Activated CD8-positive, alpha-beta memory T cell treated with anti-CD3 and anti-CD28 coated beads, Interleukin-2, amount 50 U/mL, for 4 hours (primary cell): ENCODE results near the gene HTT.

ENCODE experiments used
- DNase-seq: peaks from one replicate; pipeline ENCODE4 v3.0.0-alpha.2; 2020

The HTT gene

GRCh38 chr4:3205995-3206394, 131.5 kb downstream of the HTT start:
- no peak for DNase-seq

- DNase-seq, result no peak
Observed at GRCh38 chr4:3206439-3207100, 132.1 kb downstream of the HTT start.

- no peak for DNase-seq
Observed at GRCh38 chr4:3207531-3208037, 133.1 kb downstream of the HTT start.

DNA sequence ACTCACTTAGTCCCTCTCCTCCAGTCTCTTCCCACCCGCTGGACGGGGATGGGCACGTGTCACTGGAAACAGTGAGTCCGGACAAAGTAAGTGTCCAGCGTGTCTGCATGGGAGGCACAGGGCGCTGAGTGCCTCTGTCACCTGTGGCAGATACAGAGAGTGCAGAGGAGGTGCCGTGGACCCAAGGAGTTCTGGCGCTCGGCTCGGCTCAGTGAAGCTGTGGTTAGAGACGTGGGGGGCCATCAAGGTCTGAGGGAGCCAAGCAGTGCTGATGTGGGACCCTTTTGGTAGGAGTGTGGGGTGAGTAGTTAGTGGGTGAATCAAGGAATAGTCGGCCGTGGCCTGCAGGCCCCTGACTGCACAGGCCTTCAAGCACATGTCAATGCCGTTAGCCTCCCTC, 134.3 kb downstream of the HTT start:
- DNase-seq, result no peak

GRCh38 chr4:3209551-3210325, 135.3 kb downstream of the HTT start:
- DNase-seq, result no peak

DNA sequence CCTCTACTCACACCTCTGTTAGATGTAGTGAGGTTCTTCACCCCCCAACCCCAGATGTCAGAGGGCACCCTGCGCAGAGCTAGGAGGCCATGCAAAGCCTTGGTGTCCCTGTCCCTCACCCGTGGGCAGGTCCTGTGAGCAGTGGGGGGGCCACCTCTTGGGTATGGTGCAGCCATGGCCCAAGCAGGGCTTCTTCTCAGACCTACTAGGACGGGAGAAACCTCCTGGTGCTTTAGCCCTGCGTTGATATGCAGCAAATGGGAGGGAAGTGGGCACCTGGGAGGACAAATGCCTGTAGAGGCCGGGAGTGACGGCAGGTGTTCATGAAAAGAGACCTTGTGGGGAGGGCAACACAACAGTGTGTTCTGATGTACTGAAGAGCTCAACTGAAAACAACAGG, 136.0 kb downstream of the HTT start:
- DNase-seq, result no peak

- no peak for DNase-seq
Observed at GRCh38 chr4:3211866-3212265, 137.4 kb downstream of the HTT start.

DNA sequence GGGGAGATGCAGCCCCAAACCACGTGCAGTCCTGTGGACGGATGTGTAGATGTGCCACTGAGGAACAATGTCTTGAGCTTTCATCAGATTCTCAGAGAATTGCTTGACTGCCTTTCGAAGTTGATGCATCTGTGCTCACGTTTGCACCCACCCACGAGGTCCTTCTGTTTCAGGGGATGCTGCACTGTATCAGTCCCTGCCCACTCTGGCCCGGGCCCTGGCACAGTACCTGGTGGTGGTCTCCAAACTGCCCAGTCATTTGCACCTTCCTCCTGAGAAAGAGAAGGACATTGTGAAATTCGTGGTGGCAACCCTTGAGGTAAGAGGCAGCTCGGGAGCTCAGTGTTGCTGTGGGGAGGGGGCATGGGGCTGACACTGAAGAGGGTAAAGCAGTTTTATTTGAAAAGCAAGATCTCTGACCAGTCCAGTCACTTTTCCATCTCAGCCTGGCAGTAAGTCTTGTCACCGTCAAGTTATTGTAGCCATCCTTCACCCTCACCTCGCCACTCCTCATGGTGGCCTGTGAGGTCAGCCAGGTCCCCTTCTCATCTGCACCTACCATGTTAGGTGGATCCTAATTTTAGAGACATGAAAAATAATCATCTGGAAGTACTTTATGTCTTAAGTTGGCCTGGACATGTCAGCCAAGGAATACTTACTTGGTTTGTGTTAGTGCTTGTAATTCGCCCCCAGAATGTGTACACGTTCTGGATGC, 138.1 kb downstream of the HTT start:
- DNase-seq, result no peak

GRCh38 chr4:3213106-3213425, 138.6 kb downstream of the HTT start:
- DNase-seq, result no peak

DNA sequence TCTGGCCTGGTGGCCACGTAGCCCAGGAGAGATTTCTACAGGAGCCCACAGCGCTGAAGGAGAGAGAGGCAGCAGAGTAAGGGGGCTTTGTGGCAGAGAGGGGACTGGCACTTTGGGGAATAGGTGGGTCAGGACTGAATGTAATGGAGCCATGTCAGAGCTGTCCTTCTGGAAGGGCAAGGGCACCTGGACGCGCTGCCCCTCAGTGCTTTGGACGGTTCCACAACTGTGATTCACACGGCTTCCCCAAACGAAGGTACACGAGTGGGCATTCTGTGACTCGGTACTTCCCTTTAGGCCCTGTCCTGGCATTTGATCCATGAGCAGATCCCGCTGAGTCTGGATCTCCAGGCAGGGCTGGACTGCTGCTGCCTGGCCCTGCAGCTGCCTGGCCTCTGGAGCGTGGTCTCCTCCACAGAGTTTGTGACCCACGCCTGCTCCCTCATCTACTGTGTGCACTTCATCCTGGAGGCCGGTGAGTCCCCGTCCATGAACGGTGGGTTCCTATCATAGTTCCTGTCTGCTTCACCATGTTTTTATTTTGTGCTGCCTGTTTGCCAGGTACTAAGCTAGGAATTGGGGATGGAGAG, 139.3 kb downstream of the HTT start:
- DNase-seq, result no peak

DNA sequence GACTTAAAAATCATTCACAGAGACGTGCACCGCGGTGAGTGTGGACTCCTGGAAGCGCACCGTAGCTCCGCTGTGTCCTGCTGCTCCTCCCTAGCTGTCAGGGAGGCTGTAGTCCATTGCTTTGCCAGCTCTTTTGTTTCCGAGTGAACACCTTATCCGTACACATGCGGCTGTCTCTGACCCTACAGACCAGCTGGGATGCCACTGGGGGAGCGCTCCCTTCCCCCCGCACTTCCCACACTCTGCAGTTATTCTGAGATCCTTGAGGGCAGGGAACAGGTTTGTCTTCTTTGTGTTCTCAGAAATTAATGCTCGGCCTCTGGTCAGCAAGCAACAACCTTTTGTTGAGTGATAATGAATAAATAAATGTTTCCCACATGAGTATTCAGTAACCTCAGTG, 140.8 kb downstream of the HTT start:
- DNase-seq, result no peak

DNA sequence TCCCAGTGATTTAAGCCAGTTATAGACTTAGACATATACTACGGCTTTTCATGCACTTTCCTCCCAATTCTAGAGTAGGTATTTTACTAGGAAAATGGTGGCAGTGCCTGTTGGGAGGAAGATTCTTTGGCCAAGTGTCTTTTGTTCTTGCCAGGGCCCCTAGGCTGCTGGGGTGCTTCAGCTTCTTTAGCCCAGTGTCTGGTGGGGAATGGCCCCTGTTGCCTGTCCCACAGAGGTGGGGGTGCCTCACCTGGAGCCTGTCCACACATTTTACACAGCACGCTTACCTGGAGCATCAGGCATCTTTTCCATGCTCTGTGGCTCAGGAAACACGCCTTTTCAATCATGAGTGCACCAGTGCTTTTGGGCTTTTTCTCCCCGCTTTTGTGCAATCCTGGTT, 141.3 kb downstream of the HTT start:
- DNase-seq, result no peak

GRCh38 chr4:3217266-3217665, 142.8 kb downstream of the HTT start:
- no peak for DNase-seq

DNA sequence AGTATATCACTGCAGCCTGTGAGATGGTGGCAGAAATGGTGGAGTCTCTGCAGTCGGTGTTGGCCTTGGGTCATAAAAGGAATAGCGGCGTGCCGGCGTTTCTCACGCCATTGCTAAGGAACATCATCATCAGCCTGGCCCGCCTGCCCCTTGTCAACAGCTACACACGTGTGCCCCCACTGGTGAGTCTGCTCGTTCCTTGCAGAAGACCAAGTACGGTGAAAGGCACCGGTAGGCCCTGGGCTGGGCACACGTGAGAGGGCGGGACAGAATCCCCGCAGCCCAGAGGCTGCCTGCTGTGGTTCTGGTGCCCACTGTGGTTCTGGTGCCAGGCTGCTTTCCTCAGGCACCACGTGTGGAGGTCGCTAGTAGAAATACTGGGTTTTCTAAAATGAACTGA, 143.3 kb downstream of the HTT start:
- no peak for DNase-seq

- DNase-seq, result no peak
Observed at GRCh38 chr4:3218824-3219760, 144.6 kb downstream of the HTT start.

- DNase-seq, result no peak
Observed at GRCh38 chr4:3219761-3220475, 145.4 kb downstream of the HTT start.

DNA sequence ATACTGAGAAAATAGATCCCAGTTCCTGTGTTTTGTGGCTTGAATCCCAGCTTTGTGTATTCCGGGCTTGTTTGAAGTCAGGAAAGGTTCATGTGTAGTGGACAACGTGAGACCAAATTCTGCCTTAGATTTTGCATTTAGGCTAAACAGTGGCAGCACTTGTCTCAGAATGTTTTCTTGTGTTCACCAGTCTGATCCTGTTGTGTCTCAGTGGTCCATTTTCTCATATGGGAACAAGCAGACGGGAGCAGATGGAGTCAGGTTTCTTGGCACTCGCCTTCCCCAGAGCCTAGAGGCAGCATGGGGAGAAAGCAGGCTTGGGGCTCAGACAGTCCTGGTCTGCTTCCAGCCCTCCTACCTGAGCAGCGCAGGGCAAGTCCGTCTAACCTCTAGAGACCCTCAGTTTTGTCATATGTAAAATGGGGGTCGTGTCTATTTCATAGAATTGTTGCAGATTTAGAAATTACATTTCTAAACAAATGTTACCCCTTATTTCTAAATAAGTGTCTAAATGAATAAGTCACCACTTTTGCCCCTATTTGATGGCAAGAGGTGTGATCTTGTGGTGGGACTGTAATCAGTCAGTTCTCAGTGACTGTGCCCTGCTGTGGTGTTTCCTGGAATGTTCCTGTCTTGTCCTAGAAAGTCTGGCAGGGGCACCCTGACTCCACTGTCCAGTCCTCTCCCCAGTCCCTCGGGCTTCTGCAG, 146.1 kb downstream of the HTT start:
- DNase-seq, result no peak

- DNase-seq, result no peak
Observed at GRCh38 chr4:3221184-3221494, 146.7 kb downstream of the HTT start.

GRCh38 chr4:3221996-3222395, 147.5 kb downstream of the HTT start:
- DNase-seq, result no peak

- no peak for DNase-seq
Observed at GRCh38 chr4:3223346-3223745, 148.9 kb downstream of the HTT start.
